ENCODE data around the gene CASR.

Gene CASR

GRCh38 chr3:122314228-122314876 lies 130.9 kb downstream of the CASR start:
- no peak overlapping the region for H3K9ac ChIP-seq
- H3K4me1 ChIP-seq = peaks cover 6% of the 10 kb centered on the region
- H3K9me3 ChIP-seq = no peaks in the 10 kb centered on the region
- no peak overlapping the region for H3K4me3 ChIP-seq
- no peak overlapping the region for H3K4me2 ChIP-seq
- TF ChIP-seq Cebpa-rat (IDR thresholded peaks at IDR 0.05) = no peak
- H3K36me3 ChIP-seq = no peaks in the 10 kb centered on the region
- H3K27me3 ChIP-seq = no peaks in the 10 kb centered on the region
- no peaks in the 10 kb centered on the region for H4K20me1 ChIP-seq
- no peak overlapping the region for H3K27ac ChIP-seq

GRCh38 chr3:122315619-122316018 lies 132.2 kb downstream of the CASR start:
- H3K9me3 ChIP-seq = no peaks in the 10 kb centered on the region
- H3K9ac ChIP-seq = no peak overlapping the region
- H3K4me2 ChIP-seq = no peak overlapping the region
- no peak overlapping the region for H3K27ac ChIP-seq
- H4K20me1 ChIP-seq = no peaks in the 10 kb centered on the region
- no peaks in the 10 kb centered on the region for H3K36me3 ChIP-seq
- H3K27me3 ChIP-seq = no peaks in the 10 kb centered on the region
- TF ChIP-seq Cebpa-rat (IDR thresholded peaks at IDR 0.05) = no peak
- peaks cover 6% of the 10 kb centered on the region for H3K4me1 ChIP-seq
- H3K4me3 ChIP-seq = no peak overlapping the region

- TF ChIP-seq Cebpa-rat (IDR thresholded peaks at IDR 0.05) = no peak
- Histone ChIP-seq H3K4me1 (peaks cover 6% of the 10 kb centered on the region), H4K20me1 (no peaks in the 10 kb centered on the region), H3K4me2 (no peak overlapping the region), H3K27ac (no peak overlapping the region), H3K36me3 (no peaks in the 10 kb centered on the region), H3K27me3 (no peaks in the 10 kb centered on the region), H3K9me3 (no peaks in the 10 kb centered on the region), H3K4me3 (no peak overlapping the region), H3K9ac (no peak overlapping the region)
These were observed 132.9 kb downstream of the CASR start for GRCh38 chr3:122316368-122316767.

- H3K27ac ChIP-seq = no peak overlapping the region
- no peak overlapping the region for H3K4me3 ChIP-seq
- H3K27me3 ChIP-seq = no peaks in the 10 kb centered on the region
- H3K9me3 ChIP-seq = no peaks in the 10 kb centered on the region
- no peaks in the 10 kb centered on the region for H3K4me1 ChIP-seq
- H4K20me1 ChIP-seq = no peaks in the 10 kb centered on the region
- no peak overlapping the region for H3K4me2 ChIP-seq
- H3K36me3 ChIP-seq = no peaks in the 10 kb centered on the region
- H3K9ac ChIP-seq = no peak overlapping the region
- no peak for TF ChIP-seq Cebpa-rat (IDR thresholded peaks at IDR 0.05)
These were observed 135.2 kb downstream of the CASR start for GRCh38 chr3:122318620-122319019.

- H3K27ac ChIP-seq = no peak overlapping the region
- no peaks in the 10 kb centered on the region for H3K36me3 ChIP-seq
- TF ChIP-seq Cebpa-rat (IDR thresholded peaks at IDR 0.05) = no peak
- H3K4me1 ChIP-seq = no peaks in the 10 kb centered on the region
- no peak overlapping the region for H3K4me3 ChIP-seq
- H3K27me3 ChIP-seq = no peaks in the 10 kb centered on the region
- no peaks in the 10 kb centered on the region for H4K20me1 ChIP-seq
- H3K4me2 ChIP-seq = no peak overlapping the region
- no peaks in the 10 kb centered on the region for H3K9me3 ChIP-seq
- H3K9ac ChIP-seq = no peak overlapping the region
These were observed 138.9 kb downstream of the CASR start for GRCh38 chr3:122322095-122323075.

- H3K27ac ChIP-seq = no peak within 1 kb of the TSS
- no peaks in the 10 kb centered on the region for H4K20me1 ChIP-seq
- TF ChIP-seq Cebpa-rat (IDR thresholded peaks at IDR 0.05) = no peak
- H3K4me3 ChIP-seq = no peak within 1 kb of the TSS
- H3K4me2 ChIP-seq = no peak within 1 kb of the TSS
- H3K9ac ChIP-seq = no peak within 1 kb of the TSS
- H3K27me3 ChIP-seq = no peaks in the 10 kb centered on the region
- no peaks in the 10 kb centered on the region for H3K9me3 ChIP-seq
- H3K36me3 ChIP-seq = no peaks in the 10 kb centered on the region
- H3K4me1 ChIP-seq = no peaks in the 10 kb centered on the region
These were observed 141.4 kb downstream of the CASR start, which contains the start of gene CSTA for GRCh38 chr3:122324871-122325323. TSS of gene CSTA (plus strand) at chr3:122325248. CDS start at chr3:122325293, 45 bp downstream.

GRCh38 chr3:122325769-122326168 lies 142.3 kb downstream of the CASR start:
- TF ChIP-seq Cebpa-rat (IDR thresholded peaks at IDR 0.05) = no peak
- no peak overlapping the region for H3K27ac ChIP-seq

GRCh38 chr3:122331886-122332285 lies 148.4 kb downstream of the CASR start:
- no peak for TF ChIP-seq Cebpa-rat (IDR thresholded peaks at IDR 0.05)
- Histone ChIP-seq H3K4me3 (no peak overlapping the region), H3K9me3 (no peaks in the 10 kb centered on the region), H3K36me3 (no peaks in the 10 kb centered on the region), H4K20me1 (no peaks in the 10 kb centered on the region), H3K9ac (no peak overlapping the region), H3K27me3 (no peaks in the 10 kb centered on the region), H3K4me1 (no peaks in the 10 kb centered on the region), H3K4me2 (no peak overlapping the region), H3K27ac (no peak overlapping the region)

More at GRCh38 chr3:122325769-122326168, 142.3 kb downstream of the CASR start:
- H3K4me1 ChIP-seq = no peaks in the 10 kb centered on the region
- no peaks in the 10 kb centered on the region for H3K36me3 ChIP-seq
- no peaks in the 10 kb centered on the region for H3K9me3 ChIP-seq
- H3K27me3 ChIP-seq = no peaks in the 10 kb centered on the region
- H3K9ac ChIP-seq = no peak overlapping the region
- no peaks in the 10 kb centered on the region for H4K20me1 ChIP-seq
- no peak overlapping the region for H3K4me3 ChIP-seq
- no peak overlapping the region for H3K4me2 ChIP-seq

GRCh38 chr3:122332551-122332950 lies 149.1 kb downstream of the CASR start:
- Histone ChIP-seq H3K27me3 (no peaks in the 10 kb centered on the region), H3K27ac (no peak overlapping the region), H3K9ac (no peak overlapping the region), H3K4me2 (no peak overlapping the region), H3K36me3 (no peaks in the 10 kb centered on the region), H3K9me3 (no peaks in the 10 kb centered on the region), H3K4me3 (no peak overlapping the region), H4K20me1 (no peaks in the 10 kb centered on the region), H3K4me1 (no peaks in the 10 kb centered on the region)
- no peak for TF ChIP-seq Cebpa-rat (IDR thresholded peaks at IDR 0.05)
